Fibroblast of mammary gland (primary cell): ENCODE measurements around the gene TAOK1.

Experiments
- DNase-seq: peaks from one replicate; pipeline ENCODE4 v3.0.0-alpha.2; 2010; ENCODE audit warnings: low read depth
- H3K4me3 ChIP-seq: 2 replicates; pipeline ENCODE4 v1.5.1; 2011; ENCODE audit warnings: low read depth, mild to moderate bottlenecking, low read length, moderate library complexity; ENCODE audit not compliant: control insufficient read depth
- CTCF ChIP-seq: conservative IDR thresholded peaks from 2 replicates; pipeline ENCODE4 v1.5.1; 2011; ENCODE audit warnings: low read depth, low read length, inconsistent platforms; ENCODE audit not compliant: control insufficient read depth, insufficient read depth

The TAOK1 gene

GRCh38 chr17:29589524-29590410, 199.6 kb downstream of the TAOK1 start, which contains the start of gene GIT1:
Gene GIT1 (minus strand): TSS chr17:29589648. CDS start chr17:29589378, 270 bp downstream.
- TF ChIP-seq CTCF = no peak
- DNase-seq = peak; percentile 68
- H3K4me3 ChIP-seq = peak within 1 kb of the TSS; percentile 75

- DNase-seq = peak; percentile 78
- peak overlapping the region; percentile 42 for H3K4me3 ChIP-seq
- no peak for TF ChIP-seq CTCF
Measured at GRCh38 chr17:29590411-29591145, 200.4 kb downstream of the TAOK1 start.

GRCh38 chr17:29591146-29591736, 201.1 kb downstream of the TAOK1 start:
- peak; percentile 65 for DNase-seq
- no peak for TF ChIP-seq CTCF
- peak overlapping the region; percentile 29 for H3K4me3 ChIP-seq

GRCh38 chr17:29591737-29592608, 201.8 kb downstream of the TAOK1 start:
- peak; percentile 70 for DNase-seq
- peak; percentile 74 for TF ChIP-seq CTCF
- H3K4me3 ChIP-seq = peak overlapping the region; percentile 29

- no peak for TF ChIP-seq CTCF
- DNase-seq = no peak
Measured at GRCh38 chr17:29592850-29593551, 202.8 kb downstream of the TAOK1 start, which contains the start of gene ANKRD13B. Gene ANKRD13B (plus strand): TSS chr17:29593132. CDS start chr17:29593622, 490 bp downstream.

More at GRCh38 chr17:29592850-29593551, 202.8 kb downstream of the TAOK1 start, which contains the start of gene ANKRD13B:
- H3K4me3 ChIP-seq = peak within 1 kb of the TSS; percentile 57
